Central memory CD4-positive, alpha-beta T cell (primary cell): ENCODE results near the gene DCC.

ENCODE experiments used
- DNase-seq: peaks from one replicate; pipeline ENCODE4 v3.0.0; 2022

The DCC gene

DNA sequence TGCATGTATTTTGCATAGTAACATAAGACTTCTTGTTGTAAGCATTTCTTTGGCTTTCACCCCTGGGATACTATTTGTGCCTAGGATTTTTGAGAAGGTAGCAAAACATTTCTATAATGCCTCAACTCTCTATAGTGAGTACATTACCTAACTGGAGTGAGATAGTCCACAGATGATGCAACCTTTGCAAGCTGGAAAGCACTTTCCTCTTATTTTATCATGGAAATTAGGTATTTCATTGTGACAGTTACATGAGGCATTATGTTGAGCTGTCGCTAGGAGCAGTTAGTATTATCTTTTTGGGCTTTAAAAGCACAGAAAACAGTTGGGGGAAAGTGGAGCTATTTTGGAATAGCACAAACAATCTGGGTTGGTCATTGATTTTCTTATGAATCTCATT is 786.2 kb downstream of the DCC start:
- DNase-seq = no peak

DNA sequence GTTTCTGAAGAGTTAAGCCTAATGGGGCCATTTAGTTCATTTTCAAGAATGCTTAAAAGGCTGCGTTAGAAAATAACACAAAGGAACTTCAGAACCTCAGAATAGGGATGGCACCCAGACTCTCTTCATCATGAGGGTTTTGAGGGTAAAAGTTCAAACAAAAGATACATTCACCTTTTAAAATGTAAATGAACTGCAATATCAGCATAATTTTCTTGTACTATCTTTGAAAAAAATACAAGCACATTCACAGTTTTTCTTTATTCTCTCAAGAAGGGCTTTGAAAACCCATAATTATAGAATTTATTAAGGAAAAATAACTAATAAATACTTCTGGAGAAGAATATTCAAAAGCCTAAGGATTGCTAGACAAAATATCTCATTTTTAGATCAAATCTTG is 791.0 kb downstream of the DCC start:
- no peak for DNase-seq

GRCh38 chr18:53134711-53135110 is 794.7 kb downstream of the DCC start:
- DNase-seq = no peak

DNA sequence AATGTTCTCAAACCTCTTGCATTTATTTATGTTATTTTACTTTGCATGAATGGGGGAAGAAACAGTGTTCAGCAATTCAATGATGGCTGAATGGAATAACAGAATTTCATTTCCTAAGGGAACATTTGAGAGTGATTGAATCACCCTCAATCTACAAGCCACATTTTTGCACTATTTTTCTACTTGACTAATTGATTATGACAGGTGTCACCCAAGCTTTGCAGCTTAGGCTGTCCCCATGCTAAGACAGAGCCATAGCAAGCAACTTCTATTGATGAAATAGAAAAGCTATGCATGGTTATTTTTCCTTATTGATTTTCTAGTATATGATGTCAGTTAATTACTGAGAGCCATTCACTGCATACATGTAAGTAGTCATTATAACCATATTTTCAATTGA is 795.7 kb downstream of the DCC start:
- no peak for DNase-seq

GRCh38 chr18:53139746-53140500 is 799.9 kb downstream of the DCC start:
- DNase-seq = no peak

GRCh38 chr18:53142005-53142404 is 802.0 kb downstream of the DCC start:
- DNase-seq = no peak

DNA sequence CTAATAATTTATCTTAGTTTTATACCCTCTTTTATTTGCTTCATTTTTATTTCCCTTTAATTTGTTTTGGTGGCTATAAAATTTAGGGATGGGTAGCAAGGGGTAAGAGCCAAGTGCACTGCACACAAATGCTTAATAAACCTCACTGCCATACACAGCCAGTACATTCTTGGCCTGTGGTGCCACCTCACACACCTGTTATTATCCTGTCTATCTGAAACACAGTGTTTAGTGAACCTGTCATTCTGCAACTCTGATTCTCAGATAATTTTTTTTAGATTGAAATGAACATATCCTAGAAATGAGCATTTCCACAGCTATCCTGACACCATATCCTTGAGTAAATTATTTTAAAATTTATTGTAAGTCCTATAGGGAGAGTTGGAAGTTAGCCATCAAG is 807.5 kb downstream of the DCC start:
- no peak for DNase-seq

- no peak for DNase-seq
Measured at GRCh38 chr18:53148123-53148522, 808.1 kb downstream of the DCC start.

DNA sequence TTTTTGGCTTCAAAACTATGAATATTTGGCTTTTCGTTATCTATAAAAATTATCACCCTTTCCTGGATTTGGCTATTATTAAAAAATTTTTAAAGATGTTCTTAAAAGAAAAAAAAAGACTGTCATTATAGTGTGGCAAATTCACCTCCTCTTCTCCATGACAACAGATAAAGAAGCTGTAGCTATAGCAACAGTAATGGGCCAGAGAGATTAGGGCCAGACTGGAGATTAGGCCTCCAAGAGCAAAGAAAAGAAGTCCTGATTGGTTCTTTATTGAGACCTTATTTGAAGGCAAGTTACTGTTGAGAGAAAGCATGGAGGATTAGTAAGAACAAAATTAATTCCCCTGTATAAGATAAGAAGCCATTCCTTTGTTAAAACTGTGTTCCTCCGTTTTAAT is 812.5 kb downstream of the DCC start:
- no peak for DNase-seq

DNA sequence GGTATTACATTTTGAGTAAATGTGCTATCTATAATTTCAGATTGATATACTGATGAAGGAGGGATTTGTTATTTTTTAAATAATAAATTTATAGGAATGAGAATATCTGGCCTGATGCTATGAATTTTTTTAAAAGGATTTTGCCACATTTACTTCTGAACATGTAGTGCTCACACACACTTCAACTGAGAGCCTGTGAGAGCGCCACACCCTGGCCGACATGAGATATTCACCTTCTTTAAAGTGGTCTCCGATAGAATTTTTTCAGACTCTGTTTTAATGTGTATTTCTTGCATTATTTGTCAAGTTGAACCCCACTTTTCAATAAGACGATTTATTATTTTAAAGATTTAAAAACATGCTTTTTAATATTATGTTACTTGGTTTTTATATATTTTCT is 813.3 kb downstream of the DCC start:
- DNase-seq = no peak

GRCh38 chr18:53153800-53154199 is 813.8 kb downstream of the DCC start:
- no peak for DNase-seq

GRCh38 chr18:53165770-53166169 is 825.8 kb downstream of the DCC start:
- no peak for DNase-seq

DNA sequence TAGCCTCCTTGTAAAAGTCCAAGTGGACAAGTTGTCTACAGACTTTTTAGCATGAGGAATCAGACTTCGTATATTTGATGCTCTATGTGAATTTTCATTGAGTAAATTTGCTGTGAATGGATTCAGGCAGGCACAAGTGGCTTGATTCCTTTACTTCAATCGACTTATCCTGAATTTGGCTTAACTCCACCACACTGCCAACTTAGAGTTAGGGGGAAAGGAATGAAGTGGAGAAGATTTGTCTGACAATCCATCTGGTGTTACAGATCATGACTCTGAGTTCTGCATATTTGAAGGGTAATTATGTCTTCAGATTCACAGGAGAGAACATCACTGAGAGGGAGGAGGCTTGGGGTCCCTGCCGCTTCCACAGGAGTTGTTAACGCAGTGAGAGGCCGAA is 829.3 kb downstream of the DCC start:
- DNase-seq = no peak

GRCh38 chr18:53191634-53192033 is 851.6 kb downstream of the DCC start:
- no peak for DNase-seq

DNA sequence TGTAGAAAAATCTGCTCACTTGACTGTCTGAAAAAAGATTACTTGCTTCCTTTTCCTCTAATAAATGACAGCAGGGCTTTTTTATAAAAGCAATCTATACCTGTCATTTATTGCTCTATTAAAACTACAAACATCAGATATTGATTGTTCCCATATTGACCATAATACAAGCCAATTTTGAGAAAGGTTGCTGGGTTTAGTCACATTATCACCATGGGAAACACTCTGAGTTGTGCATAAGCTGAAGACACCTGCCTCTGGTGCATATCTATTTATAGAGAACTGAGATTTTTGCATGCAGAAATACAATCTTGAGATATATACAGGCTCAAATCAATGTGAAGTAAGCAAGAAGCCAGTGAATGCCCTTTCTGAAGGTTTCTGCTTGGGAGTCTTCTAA is 853.9 kb downstream of the DCC start:
- DNase-seq = no peak

GRCh38 chr18:53219853-53220252 is 879.9 kb downstream of the DCC start:
- DNase-seq = no peak

GRCh38 chr18:53224128-53224778 is 884.3 kb downstream of the DCC start:
- DNase-seq = no peak

DNA sequence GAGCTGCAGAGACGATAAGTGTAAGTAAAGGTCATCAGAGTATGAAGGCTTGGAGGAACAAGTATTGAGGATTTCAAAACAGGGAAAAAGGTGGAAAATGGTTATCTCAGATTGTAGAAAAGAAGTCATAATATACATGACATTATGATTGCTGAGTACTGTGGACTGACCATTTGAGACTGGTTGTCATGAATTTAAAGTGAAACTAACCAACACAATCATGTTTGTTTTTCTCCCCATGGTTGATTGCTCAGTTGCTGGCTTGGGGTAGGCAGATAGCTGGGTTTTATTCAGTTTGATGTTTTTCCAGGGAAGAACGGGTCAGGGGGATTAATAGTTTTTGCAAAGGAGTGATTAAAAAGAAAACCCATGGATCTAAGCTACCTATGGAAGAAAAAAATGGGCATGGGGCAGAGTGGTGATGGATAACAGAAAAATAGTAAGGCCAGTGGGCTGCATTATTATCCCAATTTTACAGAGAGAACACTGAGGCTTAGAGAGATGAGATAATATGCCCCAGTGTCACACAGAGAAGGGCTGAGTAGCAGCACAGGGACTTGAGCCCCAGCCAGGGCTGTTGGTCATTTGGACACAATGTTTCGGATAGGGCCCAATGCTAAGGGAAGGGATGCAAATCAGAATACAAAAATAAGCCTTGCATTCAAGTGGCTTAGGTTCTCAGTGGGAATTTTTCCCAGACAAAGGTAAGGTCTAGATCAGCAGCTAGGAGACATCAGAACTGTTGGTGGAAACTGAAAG is 885.7 kb downstream of the DCC start:
- no peak for DNase-seq

- no peak for DNase-seq
Measured at GRCh38 chr18:53234610-53235009, 894.6 kb downstream of the DCC start.

GRCh38 chr18:53241161-53241560 is 901.2 kb downstream of the DCC start:
- no peak for DNase-seq

- DNase-seq = no peak
Measured at GRCh38 chr18:53253789-53254188, 913.8 kb downstream of the DCC start.

GRCh38 chr18:53254265-53254664 is 914.3 kb downstream of the DCC start:
- no peak for DNase-seq

GRCh38 chr18:53261241-53261640 is 921.2 kb downstream of the DCC start:
- no peak for DNase-seq

GRCh38 chr18:53266850-53267249 is 926.9 kb downstream of the DCC start:
- DNase-seq = no peak
